Adrenal gland (tissue), 5 donors: ENCODE data around the gene TMEM51.
A peak's percentile ranks its signal among the peaks of the same experiment; 100 is the strongest.

Experiments
- CTCF ChIP-seq, 6 experiments: fragments of 450-650 bp in 4 of 6; fragments of 200-600 bp in 2 of 6; sonication (generic) in 1 of 6; IDR thresholded peaks; 1 replicate in 5 of 6; 2 replicates in 1 of 6; pipeline versions ENCODE4 v1.5.1 to v1.8.0; 2016 to 2021; ENCODE audit warnings: antibody characterized with exemption in 6 of 6, mild to moderate bottlenecking in 2 of 6, moderate library complexity in 1 of 6
- POLR2A ChIP-seq, 2 donors: fragments of 450-650 bp; IDR thresholded peaks; one replicate each; pipeline ENCODE4 v1.6.1; 2017; ENCODE audit warnings: antibody characterized with exemption in 2 of 2, mild to moderate bottlenecking in 2 of 2, moderate library complexity in 1 of 2
- donor health status: DM: no; HTN: no; CAD: no.

- TF ChIP-seq CTCF (IDR thresholded peaks at IDR 0.05) = peak; percentile 31 to 77 (median 64)
- TF ChIP-seq POLR2A (IDR thresholded peaks at IDR 0.05) = peak; percentile 50 to 89
Measured at GRCh38 chr1:15152318-15153183, 996 bp upstream of the TMEM51 start.
